Fibroblast of pulmonary artery (primary cell): Measurements from ENCODE around the gene RPTOR.

ENCODE experiments used
- DNase-seq: peaks from one replicate; pipeline ENCODE4 v3.0.0-alpha.2; 2010; ENCODE audit warnings: low read depth
- H3K4me3 ChIP-seq: replicated peaks from 2 replicates; pipeline ENCODE4 v1.5.1; 2011; ENCODE audit warnings: low read depth, mild to moderate bottlenecking, control low read depth, low read length, moderate library complexity
- CTCF ChIP-seq: IDR thresholded peaks from 2 replicates; pipeline ENCODE4 v1.5.1; 2011; ENCODE audit warnings: mild to moderate bottlenecking, control low read depth, low read length, inconsistent platforms; ENCODE audit errors: missing control alignments

RPTOR gene

GRCh38 chr17:80520810-80521455, 23.7 kb upstream of the RPTOR start:
- no peak overlapping the region for H3K4me3 ChIP-seq
- DNase-seq, result no peak
- no peak for TF ChIP-seq CTCF

- H3K4me3 ChIP-seq, result no peak overlapping the region
- DNase-seq, result no peak
- no peak for TF ChIP-seq CTCF
These were observed 21.4 kb upstream of the RPTOR start for GRCh38 chr17:80523054-80523744.

- no peak for DNase-seq
- no peak for TF ChIP-seq CTCF
- no peak overlapping the region for H3K4me3 ChIP-seq
These were observed 20.5 kb upstream of the RPTOR start for GRCh38 chr17:80523956-80524712.

- TF ChIP-seq CTCF, result no peak
- no peak for DNase-seq
- no peak overlapping the region for H3K4me3 ChIP-seq
These were observed 18.3 kb upstream of the RPTOR start for GRCh38 chr17:80526116-80526910.

- no peak overlapping the region for H3K4me3 ChIP-seq
- TF ChIP-seq CTCF, result no peak
- no peak for DNase-seq
These were observed 17.5 kb upstream of the RPTOR start for GRCh38 chr17:80527016-80527645.

- no peak for DNase-seq
- TF ChIP-seq CTCF, result no peak
- no peak overlapping the region for H3K4me3 ChIP-seq
These were observed 16.1 kb upstream of the RPTOR start for GRCh38 chr17:80528536-80528935.
